NCI-H1930 (cell line): ENCODE results near the gene SMG5.

Experiments used
- DNase-seq, 2 experiments: peaks; one replicate each; lab custom pipeline; 2025; lab: John Stamatoyannopoulos, UW

The SMG5 gene

GRCh38 chr1:156212130-156212529 lies 70.5 kb downstream of the SMG5 start:
- no peak for DNase-seq

GRCh38 chr1:156211243-156211642 lies 71.4 kb downstream of the SMG5 start:
- no peak for DNase-seq

- DNase-seq = no peak
Observed at GRCh38 chr1:156204686-156205085, 77.9 kb downstream of the SMG5 start.

GRCh38 chr1:156203331-156203730 lies 79.3 kb downstream of the SMG5 start:
- DNase-seq = no peak

- DNase-seq = no peak
Observed at GRCh38 chr1:156200044-156200443, 82.6 kb downstream of the SMG5 start.
